Activated CD4-positive, alpha-beta T cell treated with anti-CD3 and anti-CD28 coated beads, Interleukin-2, amount 10 ng/mL, durations not matched to agents 24 days and 14 days (primary cell): ENCODE data around the gene PCNX4. TPM values are rescaled to one million over a fixed set of nuclear protein-coding genes. Genes with fewer than 3 reads are reported as not detected.

Experiments
- DNase-seq: peaks from one replicate; pipeline ENCODE4 v3.0.0; 2022
- H3K27ac Mint-ChIP-seq: one replicate; pipeline ENCODE4 v1.8.0; 2022; ENCODE audit warnings: mild to moderate bottlenecking, mixed read lengths
- H3K27me3 Mint-ChIP-seq: one replicate; pipeline ENCODE4 v1.8.0; 2022; ENCODE audit warnings: mixed read lengths
- H3K36me3 Mint-ChIP-seq: one replicate; pipeline ENCODE4 v1.8.0; 2022; ENCODE audit warnings: low read depth, mild to moderate bottlenecking, mixed read lengths
- H3K4me1 Mint-ChIP-seq: one replicate; pipeline ENCODE4 v1.8.0; 2021; ENCODE audit warnings: mixed read lengths
- H3K4me3 Mint-ChIP-seq: one replicate; pipeline ENCODE4 v1.8.0; 2022; ENCODE audit warnings: mild to moderate bottlenecking, moderate library complexity, mixed read lengths
- H3K9me3 Mint-ChIP-seq: one replicate; pipeline ENCODE4 v1.8.0; 2021; ENCODE audit warnings: mixed read lengths
- intact Hi-C: fragments of 100-400 bp; cut with micrococcal nuclease; formaldehyde crosslinking; loops from one replicate; pipeline ENCODE4 v1.15.1; 2023
- total RNA-seq: library from RNA; stranded (reverse); gene quantifications from 2 replicates; pipeline ENCODE4 v1.2.3, GENCODE V29; 2022

PCNX4 gene
- total RNA-seq, 1 donor from 2014 or later: 39.8 TPM

DNA sequence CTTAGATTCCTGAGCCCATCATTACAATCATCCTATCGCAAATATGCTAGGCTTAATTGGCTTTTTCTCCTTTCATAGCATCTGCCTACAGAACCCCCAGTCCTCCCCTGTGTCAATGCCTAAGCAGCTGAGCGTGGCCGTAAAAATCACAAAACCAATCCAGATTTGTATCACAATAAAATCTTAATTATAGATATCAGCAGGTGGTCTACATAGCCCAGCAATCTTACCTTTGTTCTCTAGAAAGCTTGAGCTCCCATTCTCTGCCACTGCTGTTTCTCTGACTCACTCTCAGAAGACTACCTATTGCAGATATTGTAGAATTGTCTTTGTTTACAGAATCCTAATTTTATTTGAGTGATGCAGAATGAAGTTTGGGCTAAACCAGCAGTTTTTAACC, 119.4 kb downstream of the PCNX4 start:
- no peak overlapping the region for H3K4me3 Mint-ChIP-seq

DNA sequence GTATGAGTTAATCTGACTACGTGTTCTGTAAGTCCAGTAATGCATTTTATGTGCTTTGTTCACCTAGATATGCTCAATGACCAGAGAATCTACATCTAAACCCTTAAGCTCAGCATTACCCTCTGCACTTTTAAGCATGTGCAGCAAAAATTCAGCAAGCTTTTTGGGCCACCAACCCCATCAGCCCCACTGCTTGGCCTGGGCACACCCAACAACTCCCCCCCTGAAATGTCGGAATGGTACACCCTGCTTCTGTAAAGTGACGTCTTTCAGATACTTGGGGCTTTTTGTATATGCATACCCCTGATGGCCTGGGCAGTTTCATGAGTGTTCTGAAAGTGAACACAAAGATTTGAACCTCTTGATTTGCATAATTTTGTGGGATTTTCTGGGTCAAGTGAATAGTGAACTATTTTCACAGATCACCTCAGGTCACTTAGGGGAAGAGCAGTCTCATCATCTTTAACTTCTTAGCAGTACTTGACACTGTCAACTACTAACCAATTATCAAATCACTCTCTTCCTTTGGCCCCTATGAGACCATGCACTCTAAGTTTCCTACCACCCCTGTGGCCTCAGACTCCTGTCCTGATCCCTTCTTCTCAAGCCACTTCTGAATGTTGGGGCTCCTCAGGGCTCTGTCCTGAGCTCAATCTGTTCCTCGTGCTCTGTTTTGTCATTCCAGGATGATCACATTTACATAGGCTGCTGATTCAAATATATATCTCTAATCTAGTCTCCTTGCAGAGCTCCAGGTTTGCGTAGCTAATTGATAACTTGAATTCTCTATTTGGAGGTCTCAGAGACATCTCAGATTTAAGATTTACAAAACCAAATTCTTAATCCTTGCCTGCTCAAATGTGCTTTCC, 121.0 kb downstream of the PCNX4 start:
- intact Hi-C loops: no loop called here
- DNase-seq: no peak

More for the DNA sequence above, 119.4 kb downstream of the PCNX4 start:
- Mint-ChIP-seq H3K27ac (no peak overlapping the region), H3K27me3 (peaks cover 15% of the 10 kb centered on the region), H3K36me3 (no peaks in the 10 kb centered on the region), H3K4me1 (peaks cover 4% of the 10 kb centered on the region), H3K9me3 (peaks cover 7% of the 10 kb centered on the region)
- intact Hi-C loops: no loop called here
- no peak for DNase-seq

DNA sequence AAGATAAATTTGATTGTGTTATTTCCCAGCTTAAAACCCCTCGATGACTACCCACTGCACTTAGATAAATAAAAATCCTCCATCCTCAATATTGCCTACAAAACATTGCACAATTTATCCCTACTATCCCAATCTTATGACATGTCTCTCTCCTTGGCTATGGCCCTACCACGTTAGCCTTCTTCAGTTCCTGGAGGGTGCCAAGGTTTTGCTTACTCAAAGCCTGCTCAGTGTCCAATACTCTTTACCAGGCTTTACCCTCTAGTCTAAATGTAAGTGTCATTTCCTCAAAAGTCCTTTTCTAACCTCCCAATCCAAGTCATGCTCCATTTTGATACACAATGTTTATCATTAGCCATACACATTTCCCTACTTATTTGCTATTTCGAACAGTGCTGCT, 122.3 kb downstream of the PCNX4 start:
- H3K27me3 Mint-ChIP-seq: peaks cover 8% of the 10 kb centered on the region
- H3K4me3 Mint-ChIP-seq: no peak overlapping the region
- no peak for DNase-seq
- no peaks in the 10 kb centered on the region for H3K9me3 Mint-ChIP-seq
- no peaks in the 10 kb centered on the region for H3K36me3 Mint-ChIP-seq
- H3K27ac Mint-ChIP-seq: no peak overlapping the region
- no peaks in the 10 kb centered on the region for H3K4me1 Mint-ChIP-seq
- intact Hi-C loops: no loop called here

More for the DNA sequence above, 121.0 kb downstream of the PCNX4 start:
- peaks cover 8% of the 10 kb centered on the region for H3K27me3 Mint-ChIP-seq
- H3K4me1 Mint-ChIP-seq: no peaks in the 10 kb centered on the region
- no peak overlapping the region for H3K27ac Mint-ChIP-seq
- no peaks in the 10 kb centered on the region for H3K36me3 Mint-ChIP-seq
- H3K9me3 Mint-ChIP-seq: no peaks in the 10 kb centered on the region
- H3K4me3 Mint-ChIP-seq: no peak overlapping the region

DNA sequence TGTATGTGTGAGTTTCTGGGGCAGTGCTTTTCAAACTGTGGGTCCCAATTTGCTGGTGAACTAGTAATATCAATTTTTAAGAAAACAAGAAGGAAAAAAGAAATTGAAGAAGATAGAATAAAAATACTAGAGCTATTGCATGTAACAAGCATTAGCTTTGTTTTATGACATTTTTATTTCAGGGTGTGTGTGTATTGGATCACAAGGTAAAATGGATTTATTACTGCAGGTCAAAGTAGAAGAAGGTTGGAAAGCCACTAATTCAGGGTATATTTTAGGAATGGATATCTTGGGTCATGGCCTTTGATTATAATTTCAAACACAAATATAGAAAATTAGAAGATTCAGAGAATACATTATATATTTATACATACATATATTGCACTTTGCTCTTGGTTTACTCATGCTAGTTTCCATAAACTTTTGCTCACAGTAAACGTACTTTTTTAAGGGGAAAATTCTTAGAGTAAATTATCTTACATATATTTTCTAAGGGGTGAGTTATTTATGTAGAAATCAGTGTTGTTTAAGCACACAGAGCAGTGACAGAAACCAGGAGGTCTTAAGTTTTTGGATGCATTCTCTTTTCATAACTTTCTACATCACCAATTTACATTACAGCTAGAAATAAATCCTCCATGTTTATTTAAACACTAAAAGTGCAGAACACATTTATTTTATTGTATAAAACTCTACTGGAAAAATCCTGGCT, 122.8 kb downstream of the PCNX4 start:
- Mint-ChIP-seq H3K27me3 (peaks cover 8% of the 10 kb centered on the region), H3K4me1 (no peaks in the 10 kb centered on the region), H3K9me3 (no peaks in the 10 kb centered on the region), H3K36me3 (no peaks in the 10 kb centered on the region), H3K4me3 (no peak overlapping the region), H3K27ac (no peak overlapping the region)
- no peak for DNase-seq
- intact Hi-C loops: no loop called here

DNA sequence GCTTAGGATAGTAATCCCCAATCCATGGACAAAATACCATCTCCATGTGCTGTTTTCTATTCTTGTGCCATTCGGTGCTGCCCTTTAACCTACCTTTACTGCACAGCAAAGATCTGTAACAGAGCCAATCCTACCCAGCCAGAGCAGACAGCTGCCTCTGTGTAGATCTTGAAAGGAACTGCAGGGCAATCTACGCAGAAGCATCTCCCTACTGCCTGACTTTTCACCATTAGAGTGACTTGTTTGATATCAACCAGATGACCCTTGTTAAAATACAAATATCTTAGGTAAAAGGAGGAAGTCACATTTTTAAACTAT, 123.4 kb downstream of the PCNX4 start:
- no peak overlapping the region for H3K27ac Mint-ChIP-seq
- no peaks in the 10 kb centered on the region for H3K4me1 Mint-ChIP-seq
- H3K36me3 Mint-ChIP-seq: no peaks in the 10 kb centered on the region

DNA sequence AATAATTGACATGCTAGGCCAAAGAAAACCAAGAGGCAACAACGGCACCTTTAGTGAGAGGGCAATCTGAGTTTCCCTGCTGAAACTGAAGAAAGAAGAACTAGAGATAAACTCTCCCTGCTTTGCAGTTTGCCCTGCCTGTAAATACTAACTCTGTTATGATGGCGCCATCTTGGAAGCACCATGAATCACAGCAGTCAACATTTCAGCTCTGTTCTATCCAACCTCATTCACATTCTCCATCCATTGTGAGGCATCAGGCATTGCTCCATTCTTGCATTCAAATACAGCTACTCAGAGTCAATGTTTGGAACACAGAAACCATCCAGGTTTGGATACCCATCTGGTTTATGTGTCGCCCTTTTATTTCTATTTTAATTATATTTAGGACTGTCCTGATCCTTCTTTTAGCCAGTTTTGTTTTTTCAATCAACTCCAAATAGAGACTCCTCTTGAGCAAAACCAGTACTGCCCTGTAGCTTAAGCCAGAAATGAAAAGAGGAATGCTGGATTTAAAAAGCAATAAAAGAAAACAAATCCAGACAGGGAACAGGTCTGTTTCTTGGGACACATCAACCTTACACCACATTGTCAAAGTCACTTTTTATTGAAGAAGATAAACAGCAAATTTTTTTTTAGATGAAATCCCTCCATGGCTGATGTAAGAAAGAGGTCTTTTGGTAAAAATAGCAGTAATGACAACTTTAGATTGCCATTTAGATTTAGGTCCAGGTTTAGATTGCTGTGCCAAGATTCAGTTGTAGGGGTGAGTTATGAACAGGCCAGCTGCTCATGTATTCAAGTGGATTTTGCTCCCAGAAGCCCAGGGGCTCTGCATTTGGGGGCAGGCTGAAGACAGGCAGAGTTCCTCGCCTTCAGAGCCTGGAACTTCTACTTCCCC, 124.0 kb downstream of the PCNX4 start:
- H3K9me3 Mint-ChIP-seq: no peaks in the 10 kb centered on the region

More for the DNA sequence above, 123.4 kb downstream of the PCNX4 start:
- peaks cover 8% of the 10 kb centered on the region for H3K27me3 Mint-ChIP-seq
- no peak for DNase-seq
- H3K9me3 Mint-ChIP-seq: no peaks in the 10 kb centered on the region
- intact Hi-C loops: no loop called here
- H3K4me3 Mint-ChIP-seq: no peak overlapping the region

DNA sequence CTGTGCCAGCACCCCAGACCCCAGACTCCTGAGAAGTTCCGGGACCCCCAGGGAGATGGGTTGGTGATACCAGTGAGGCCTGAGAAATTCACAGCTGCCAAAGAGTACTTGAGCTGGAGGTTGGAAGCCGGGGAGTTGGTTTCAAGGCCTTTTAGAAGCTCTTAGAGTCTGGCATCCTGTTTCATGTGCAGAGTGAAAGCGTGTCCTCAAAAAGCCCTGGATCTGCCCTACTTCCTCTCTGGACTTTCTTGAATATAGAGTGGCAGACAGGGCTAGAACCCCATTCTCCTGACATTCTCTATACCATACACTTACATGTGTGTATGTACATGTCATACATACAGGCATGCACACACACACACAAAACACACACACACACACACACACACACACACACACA, 126.0 kb downstream of the PCNX4 start:
- no peak overlapping the region for H3K4me3 Mint-ChIP-seq
- H3K4me1 Mint-ChIP-seq: no peaks in the 10 kb centered on the region
- H3K36me3 Mint-ChIP-seq: no peaks in the 10 kb centered on the region
- H3K27ac Mint-ChIP-seq: no peak overlapping the region
- DNase-seq: no peak
- peaks cover 6% of the 10 kb centered on the region for H3K27me3 Mint-ChIP-seq
- H3K9me3 Mint-ChIP-seq: no peaks in the 10 kb centered on the region
- intact Hi-C loops: no loop called here

More for the DNA sequence above, 124.0 kb downstream of the PCNX4 start:
- Mint-ChIP-seq H3K4me3 (no peak overlapping the region), H3K36me3 (no peaks in the 10 kb centered on the region), H3K27me3 (peaks cover 8% of the 10 kb centered on the region), H3K4me1 (no peaks in the 10 kb centered on the region), H3K27ac (no peak overlapping the region)
- intact Hi-C loops: no loop called here
- no peak for DNase-seq

Other genes with a start within 250 kb of the PCNX4 start
- not detected in 2 replicates for gene RTN1, start 221.1 kb upstream of the PCNX4 start, total RNA-seq
- not detected in 2 replicates for gene LRRC9, start 171.8 kb upstream of the PCNX4 start, total RNA-seq
- gene DHRS7, start 73.5 kb downstream of the PCNX4 start, total RNA-seq: 42.9 TPM in 2 replicates
- gene PPM1A, start 157.3 kb downstream of the PCNX4 start, total RNA-seq: 42.9 and 43.9 TPM in 2 replicates